Measurements from ENCODE around the gene PRKCE. TPM values are rescaled to one million over a fixed set of nuclear protein-coding genes. Genes with fewer than 3 reads are reported as not detected.

The PRKCE gene
- total RNA-seq, 1 donor from 2014 or later = 62.8 TPM

Other genes with a start within 250 kb of the PRKCE start
- gene SRBD1, start 40.4 kb upstream of the PRKCE start, total RNA-seq = 69.3 TPM

All from frontal cortex (tissue), 1 donor.